Measurements from ENCODE around the gene TNFRSF4.

DNA sequence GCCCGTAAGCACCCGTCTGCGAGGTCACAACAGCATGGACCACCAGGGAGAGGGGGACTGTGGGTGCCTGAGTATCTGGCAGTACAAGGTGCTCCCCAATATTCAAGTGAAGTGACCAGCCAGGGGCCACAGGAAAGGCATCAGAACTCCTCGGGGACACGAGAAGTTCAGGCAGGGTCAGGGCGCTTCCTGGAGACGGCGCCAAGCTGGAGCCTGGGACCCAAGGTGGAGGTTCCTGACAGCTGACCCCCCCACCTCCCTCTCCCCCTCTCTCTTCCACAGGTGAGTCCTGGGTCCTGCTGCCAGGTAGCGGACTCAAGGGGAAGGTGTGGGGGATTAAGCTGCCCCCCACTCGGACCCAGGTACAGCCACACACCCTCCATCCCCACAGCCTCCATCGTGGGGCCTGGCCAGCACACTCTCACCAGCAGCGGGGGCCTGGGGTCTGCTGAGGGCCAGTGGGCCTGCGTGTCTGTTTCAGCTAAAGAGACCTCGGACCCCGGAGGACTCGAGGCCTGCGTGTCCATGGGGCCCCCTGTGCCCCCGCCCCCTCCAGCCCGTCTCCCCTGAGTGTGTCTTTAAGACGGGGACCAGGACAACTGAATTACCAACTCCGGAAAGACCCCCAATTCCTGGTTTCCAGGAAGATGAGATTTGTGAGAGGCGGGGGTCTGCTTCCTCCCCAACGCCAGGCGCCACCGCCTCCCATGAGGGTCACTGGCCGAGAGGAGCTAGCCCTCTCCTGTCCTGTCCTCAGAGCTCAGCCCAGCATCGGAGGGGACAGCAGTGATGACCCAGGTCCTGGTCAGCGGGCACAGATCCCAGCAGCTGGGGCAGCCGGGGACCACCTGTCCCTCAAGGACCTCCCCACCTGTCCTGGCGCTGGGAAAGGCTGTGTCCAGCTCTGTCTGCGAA lies 13.7 kb downstream of the TNFRSF4 start:
- TF ChIP-seq, protein P1, sequence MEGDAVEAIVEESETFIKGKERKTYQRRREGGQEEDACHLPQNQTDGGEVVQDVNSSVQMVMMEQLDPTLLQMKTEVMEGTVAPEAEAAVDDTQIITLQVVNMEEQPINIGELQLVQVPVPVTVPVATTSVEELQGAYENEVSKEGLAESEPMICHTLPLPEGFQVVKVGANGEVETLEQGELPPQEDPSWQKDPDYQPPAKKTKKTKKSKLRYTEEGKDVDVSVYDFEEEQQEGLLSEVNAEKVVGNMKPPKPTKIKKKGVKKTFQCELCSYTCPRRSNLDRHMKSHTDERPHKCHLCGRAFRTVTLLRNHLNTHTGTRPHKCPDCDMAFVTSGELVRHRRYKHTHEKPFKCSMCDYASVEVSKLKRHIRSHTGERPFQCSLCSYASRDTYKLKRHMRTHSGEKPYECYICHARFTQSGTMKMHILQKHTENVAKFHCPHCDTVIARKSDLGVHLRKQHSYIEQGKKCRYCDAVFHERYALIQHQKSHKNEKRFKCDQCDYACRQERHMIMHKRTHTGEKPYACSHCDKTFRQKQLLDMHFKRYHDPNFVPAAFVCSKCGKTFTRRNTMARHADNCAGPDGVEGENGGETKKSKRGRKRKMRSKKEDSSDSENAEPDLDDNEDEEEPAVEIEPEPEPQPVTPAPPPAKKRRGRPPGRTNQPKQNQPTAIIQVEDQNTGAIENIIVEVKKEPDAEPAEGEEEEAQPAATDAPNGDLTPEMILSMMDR (IDR thresholded peaks at IDR 0.05; ENCODE audit: low read depth, low read length) = no peak
- TF ChIP-seq POLR2A (IDR thresholded peaks at IDR 0.05; ENCODE audit: extremely low read depth, insufficient read length) (no peak), MYC (IDR thresholded peaks at IDR 0.05; ENCODE audit: low read depth, low read length) (no peak)
- TF ChIP-seq, protein P2, sequence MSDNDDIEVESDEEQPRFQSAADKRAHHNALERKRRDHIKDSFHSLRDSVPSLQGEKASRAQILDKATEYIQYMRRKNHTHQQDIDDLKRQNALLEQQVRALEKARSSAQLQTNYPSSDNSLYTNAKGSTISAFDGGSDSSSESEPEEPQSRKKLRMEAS (IDR thresholded peaks at IDR 0.05; ENCODE audit: low read depth, low read length) = no peak

All from NB4 (cell line).